ENCODE results near the gene CCNE1. TPM values are rescaled to one million over a fixed set of nuclear protein-coding genes. Genes with fewer than 3 reads are reported as not detected.

Gene CCNE1
- total RNA-seq (2014; rRNA removed; shearing (Covaris generic)): 16.4 and 24.6 TPM in 2 replicates

GRCh38 chr19:29811125-29812079 lies at the start of gene CCNE1:
TSS of gene CCNE1 (plus strand) at chr19:29811991. CDS start at chr19:29812556, 565 bp downstream.
- peak; percentile 94 for DNase-seq (ENCODE audit: low read depth)

- DNase-seq (ENCODE audit: low read depth): no peak
Measured at GRCh38 chr19:29763196-29763595, 48.6 kb upstream of the CCNE1 start.

GRCh38 chr19:29764361-29764760 lies 47.4 kb upstream of the CCNE1 start:
- DNase-seq (ENCODE audit: low read depth): no peak

- no peak for DNase-seq (ENCODE audit: low read depth)
Measured at GRCh38 chr19:29766100-29766499, 45.7 kb upstream of the CCNE1 start.

GRCh38 chr19:29767039-29767735 lies 44.6 kb upstream of the CCNE1 start:
- DNase-seq (ENCODE audit: low read depth): no peak

- DNase-seq (ENCODE audit: low read depth): no peak
Measured at GRCh38 chr19:29768166-29768565, 43.6 kb upstream of the CCNE1 start.

GRCh38 chr19:29769997-29770396 lies 41.8 kb upstream of the CCNE1 start:
- no peak for DNase-seq (ENCODE audit: low read depth)

GRCh38 chr19:29770648-29771047 lies 41.1 kb upstream of the CCNE1 start:
- no peak for DNase-seq (ENCODE audit: low read depth)

- DNase-seq (ENCODE audit: low read depth): peak; percentile 70
Measured at GRCh38 chr19:29771708-29772414, 39.9 kb upstream of the CCNE1 start.

- DNase-seq (ENCODE audit: low read depth): no peak
Measured at GRCh38 chr19:29772696-29773095, 39.1 kb upstream of the CCNE1 start.

GRCh38 chr19:29773141-29773540 lies 38.6 kb upstream of the CCNE1 start:
- DNase-seq (ENCODE audit: low read depth): no peak

- DNase-seq (ENCODE audit: low read depth): no peak
Measured at GRCh38 chr19:29774126-29774525, 37.7 kb upstream of the CCNE1 start.

GRCh38 chr19:29777781-29778309 lies 33.9 kb upstream of the CCNE1 start:
- no peak for DNase-seq (ENCODE audit: low read depth)

GRCh38 chr19:29779921-29780320 lies 31.9 kb upstream of the CCNE1 start:
- no peak for DNase-seq (ENCODE audit: low read depth)

- DNase-seq (ENCODE audit: low read depth): no peak
Measured at GRCh38 chr19:29781386-29782259, 30.2 kb upstream of the CCNE1 start.

GRCh38 chr19:29782260-29782580 lies 29.6 kb upstream of the CCNE1 start:
- no peak for DNase-seq (ENCODE audit: low read depth)

- DNase-seq (ENCODE audit: low read depth): no peak
Measured at GRCh38 chr19:29783627-29784190, 28.1 kb upstream of the CCNE1 start.

- no peak for DNase-seq (ENCODE audit: low read depth)
Measured at GRCh38 chr19:29784598-29785223, 27.1 kb upstream of the CCNE1 start.

- no peak for DNase-seq (ENCODE audit: low read depth)
Measured at GRCh38 chr19:29785360-29785759, 26.4 kb upstream of the CCNE1 start.

- DNase-seq (ENCODE audit: low read depth): no peak
Measured at GRCh38 chr19:29785955-29786589, 25.7 kb upstream of the CCNE1 start.

Data from Daoy (cell line).